Stimulated activated CD4-positive, alpha-beta T cell treated with anti-CD3 and anti-CD28 coated beads, TNF-alpha, amount 100 ng/mL, for 48 hours (primary cell): ENCODE data around the gene SLC16A5.
"Not testable (repeated sequence)": the region's sequence is repeated elsewhere in the genome, so short reads cannot be mapped to it uniquely, and the experiment has no call there.

ENCODE experiments used
- DNase-seq, 3 donors: peaks; one replicate each; pipeline ENCODE4 v3.0.0-alpha.2; 2020; ENCODE audit warnings: low read depth in 3 of 3

Gene SLC16A5

DNA sequence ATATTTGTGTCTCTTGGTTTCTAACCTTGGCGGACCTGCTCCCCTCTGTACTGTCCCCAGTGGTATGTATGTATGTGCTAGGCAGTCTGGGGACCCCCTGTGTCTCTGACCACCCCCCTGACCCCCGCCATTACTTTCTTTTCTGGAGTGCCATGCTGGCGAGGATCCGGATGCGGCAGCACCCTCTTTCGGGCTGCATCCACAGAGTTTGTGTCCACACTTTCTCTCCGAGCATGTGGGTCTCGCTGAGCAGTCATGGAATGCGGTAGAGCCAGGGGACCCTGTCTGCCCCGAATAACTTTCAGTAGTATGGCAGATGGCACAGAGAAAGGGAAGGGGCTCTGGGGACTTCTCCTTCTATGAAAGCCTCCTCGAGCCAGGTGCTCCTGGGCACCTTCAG is 23.7 kb upstream of the SLC16A5 start:
- DNase-seq, result no peak

DNA sequence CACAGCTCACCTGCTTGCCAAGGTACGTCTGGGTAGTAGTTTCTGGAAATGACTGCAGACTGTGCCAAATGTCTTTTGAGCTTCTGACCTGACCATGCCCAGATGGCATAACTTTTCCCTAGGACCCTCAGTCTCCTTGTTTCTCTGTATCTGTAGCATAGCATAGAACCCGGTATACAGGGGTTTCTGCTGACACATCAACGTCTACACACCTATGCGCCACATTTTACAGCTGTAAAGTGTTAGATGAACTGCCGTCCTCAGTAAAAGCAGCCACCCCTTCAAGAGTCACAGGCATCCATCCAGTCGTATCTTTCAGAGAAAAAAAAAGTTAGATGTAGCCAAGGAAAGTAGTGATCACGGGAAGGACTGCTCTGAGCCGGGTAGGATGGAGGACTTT is 23.3 kb upstream of the SLC16A5 start:
- DNase-seq, result no peak

DNA sequence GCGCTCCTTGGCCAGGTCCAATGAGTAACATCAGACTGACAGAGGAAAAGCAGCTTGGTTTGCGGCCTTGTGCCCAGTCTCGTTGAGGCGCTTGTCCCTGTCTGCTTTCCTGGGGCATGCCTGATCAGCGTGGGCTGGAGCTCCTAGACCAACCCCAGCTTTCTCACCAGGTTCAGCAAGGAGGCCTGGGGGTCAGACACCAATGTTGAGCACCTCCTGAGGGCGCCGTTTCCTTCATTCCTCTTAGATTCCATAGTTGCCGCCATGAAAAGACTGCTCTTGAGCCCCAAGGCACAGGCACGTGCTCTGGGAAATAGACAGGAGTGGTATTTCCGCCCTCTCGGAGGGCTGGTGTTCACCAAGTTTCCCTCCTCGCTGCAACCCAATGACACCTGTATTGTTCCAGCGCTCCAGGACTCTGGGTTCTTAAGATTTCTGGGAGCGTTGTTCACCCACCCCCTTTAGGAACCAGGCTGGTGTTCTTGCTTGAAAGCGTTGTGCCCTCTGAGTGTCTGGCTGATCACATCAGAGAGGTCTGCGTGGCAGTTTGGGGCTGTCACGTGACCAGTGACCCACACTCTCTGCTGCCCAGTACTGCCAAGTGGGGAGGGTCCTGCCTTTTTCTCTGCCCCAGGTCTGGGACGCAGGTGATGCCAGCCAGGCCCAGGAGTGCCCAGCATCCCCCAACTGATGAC is 22.7 kb upstream of the SLC16A5 start:
- DNase-seq, result no peak

DNA sequence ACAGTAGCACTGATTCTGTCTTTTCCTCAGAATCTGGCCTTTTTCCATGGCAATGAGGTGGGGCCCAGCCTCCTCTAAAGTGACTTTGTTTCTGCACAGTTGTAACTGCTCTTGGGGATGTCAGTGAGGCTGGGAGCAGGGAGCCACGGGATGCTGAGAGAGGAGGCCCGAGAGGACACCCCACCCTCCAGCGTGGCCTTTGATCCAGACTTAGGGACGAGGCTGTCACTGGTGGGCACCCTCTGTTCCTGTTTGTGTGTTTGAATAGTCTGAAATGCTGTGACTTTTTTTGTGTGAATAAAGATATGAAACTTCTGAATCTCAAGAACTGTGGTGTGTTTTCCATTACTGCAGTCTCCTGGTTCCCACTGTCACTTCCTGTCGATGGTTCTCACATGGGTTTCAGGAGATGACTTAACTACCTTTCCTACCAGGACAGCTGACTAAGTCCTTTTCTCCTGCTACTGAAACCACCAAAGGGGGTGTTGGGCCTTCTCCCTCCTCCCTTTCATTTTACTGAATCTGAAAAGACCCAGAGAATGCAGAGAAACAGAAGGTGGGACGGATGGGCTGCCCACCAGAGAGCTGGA is 22.1 kb upstream of the SLC16A5 start:
- DNase-seq, result no peak

DNA sequence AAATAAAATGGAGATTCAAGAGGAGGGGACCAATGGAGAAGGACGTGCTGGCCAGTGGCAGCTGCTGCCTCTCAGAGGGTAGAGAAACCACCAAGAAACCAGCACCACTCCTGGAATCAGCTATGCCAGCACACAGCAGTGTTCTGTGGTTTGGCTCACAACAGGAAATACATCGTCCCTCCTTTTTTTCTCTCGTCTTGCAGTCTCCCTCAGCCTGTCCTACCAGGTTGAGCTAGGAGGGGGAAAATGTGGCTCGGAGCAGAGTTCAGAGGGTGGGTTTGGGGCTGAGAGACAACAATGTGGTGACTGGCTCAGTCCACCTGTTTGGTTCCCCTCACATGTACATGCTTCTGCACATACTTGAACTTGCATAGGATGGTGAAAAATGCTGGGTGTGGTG is 19.9 kb upstream of the SLC16A5 start:
- no peak for DNase-seq

DNA sequence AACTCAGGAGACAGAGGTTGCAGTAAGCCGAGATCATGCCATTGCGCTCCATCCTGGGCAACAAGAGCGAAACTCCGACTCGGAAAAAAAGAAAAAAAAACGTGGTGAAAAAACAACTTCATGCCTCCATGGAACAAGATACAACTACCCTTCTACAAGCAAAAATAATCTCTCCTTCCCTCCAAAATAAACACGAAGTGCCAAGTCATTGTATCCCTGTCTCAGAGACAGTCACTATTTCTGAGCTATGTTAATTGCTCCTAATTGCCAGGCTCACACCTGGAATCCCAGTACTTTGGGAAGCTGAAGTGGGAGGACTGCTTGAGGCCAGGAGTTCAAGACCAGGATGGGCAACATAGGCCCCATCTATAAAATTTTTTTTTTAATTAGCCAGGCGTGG is 19.0 kb upstream of the SLC16A5 start:
- no peak for DNase-seq

DNA sequence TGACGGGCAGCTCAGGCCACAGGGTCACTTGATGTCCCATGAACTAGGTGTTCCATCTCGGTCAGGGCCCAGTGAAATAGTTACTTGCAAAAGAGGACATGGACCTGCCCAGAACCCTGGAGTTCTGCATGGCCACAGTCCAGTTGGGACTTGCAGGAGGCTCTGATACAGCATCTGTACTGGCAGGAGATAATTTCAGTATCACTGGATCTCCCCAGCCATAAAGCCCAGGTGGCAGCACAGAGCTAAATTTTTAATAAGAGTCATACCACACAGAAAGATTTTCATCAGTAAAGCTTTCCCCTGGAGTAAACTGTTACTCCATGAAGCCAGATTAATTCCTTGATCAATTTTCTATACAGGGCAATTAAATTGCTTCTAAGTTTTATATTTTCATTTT is 18.0 kb upstream of the SLC16A5 start:
- DNase-seq, result no peak

DNA sequence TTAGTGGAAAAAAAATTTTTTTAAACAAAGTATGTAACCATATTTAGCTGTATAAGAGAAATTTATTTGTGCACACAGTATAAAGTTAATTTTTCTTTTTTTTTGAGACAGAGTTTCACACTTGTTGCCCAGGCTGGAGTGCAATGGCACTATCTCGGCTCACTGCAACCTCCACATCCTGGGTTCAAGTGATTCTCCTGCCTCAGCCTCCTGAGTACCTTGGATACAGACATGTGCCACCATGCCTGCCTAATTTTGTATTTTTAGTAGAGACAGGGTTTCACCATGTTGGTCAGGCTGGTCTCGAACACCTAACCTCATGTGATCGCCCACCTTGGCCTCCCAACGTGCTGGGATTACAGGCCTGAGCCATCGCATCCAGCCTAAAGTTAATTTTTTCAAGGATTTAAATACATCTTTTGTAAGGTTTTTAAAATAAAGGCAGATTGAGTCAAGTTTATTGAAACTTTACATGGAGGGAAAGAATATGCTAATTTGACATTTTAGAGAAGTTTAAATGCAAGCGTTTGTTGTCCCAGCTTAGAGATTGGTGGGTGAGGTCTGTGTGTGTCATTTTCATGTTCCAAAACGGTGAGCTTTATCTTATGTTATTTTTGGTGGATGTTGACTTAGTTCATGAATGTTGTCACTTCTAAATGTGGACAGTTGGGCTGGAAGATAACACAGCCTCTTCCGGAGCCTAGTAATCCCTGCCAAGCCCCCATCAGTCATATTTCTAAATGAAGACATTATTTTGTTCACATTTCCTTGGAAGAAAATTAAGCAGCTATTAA is 16.1 kb upstream of the SLC16A5 start:
- DNase-seq, result not testable (repeated sequence)

DNA sequence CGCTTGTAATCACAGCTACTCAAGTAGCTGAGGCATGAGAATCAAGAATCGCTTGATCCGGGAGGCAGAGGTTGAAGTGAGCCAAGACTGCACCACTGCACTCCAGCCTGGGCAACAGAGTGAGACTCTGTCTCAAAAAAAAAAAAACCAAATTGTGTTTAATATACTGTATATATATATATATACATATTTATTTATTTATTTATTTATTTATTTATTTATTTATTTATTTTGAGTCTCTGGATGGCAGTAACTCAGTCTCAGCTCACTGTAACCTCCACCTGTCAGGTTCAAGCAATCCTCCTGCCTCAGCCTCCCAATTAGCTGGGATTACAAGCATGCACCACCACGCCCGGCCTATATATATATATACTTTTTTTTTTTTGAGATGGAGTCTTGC is 14.8 kb upstream of the SLC16A5 start:
- not testable (repeated sequence) for DNase-seq

DNA sequence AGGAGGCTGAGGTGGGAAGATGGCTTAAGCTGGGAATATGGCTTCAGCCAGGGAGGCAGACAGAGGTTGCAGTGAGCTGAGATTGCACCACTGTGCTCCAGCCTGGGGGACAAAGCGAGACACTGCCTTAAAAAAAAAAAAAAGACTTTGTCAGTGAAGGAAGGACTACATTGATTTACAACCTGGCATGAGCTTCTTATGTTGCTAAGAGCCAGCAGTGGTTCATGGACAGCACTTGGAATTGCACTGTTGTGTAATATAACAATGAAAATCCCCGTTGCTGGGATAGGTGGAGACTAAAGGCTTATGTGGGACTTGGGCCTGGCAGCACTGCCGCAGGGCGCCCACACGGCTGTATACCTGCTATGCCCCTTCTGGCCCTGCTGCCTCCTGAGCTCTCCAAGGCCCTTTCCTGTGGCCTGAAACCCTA is 14.1 kb upstream of the SLC16A5 start:
- DNase-seq, result no peak

DNA sequence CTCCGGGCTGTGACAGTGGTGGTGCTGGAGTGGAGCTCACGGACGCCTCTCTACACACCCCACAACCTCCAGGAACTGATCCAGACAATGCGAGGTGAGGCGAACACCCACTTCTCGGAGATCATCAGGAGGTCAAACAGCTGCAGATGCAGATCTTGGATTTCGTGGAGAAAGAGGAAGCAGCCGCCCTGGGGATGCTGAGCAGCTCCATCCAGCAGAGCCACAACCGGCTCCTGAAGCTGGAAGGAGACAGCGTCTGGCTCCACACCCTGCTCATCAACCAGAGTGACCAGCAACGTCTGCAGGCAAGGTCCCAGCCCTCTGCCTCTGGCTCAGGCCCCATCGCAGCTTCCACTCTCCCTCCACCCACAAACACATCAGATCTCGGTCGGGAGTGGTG is 13.2 kb upstream of the SLC16A5 start:
- DNase-seq, result no peak

DNA sequence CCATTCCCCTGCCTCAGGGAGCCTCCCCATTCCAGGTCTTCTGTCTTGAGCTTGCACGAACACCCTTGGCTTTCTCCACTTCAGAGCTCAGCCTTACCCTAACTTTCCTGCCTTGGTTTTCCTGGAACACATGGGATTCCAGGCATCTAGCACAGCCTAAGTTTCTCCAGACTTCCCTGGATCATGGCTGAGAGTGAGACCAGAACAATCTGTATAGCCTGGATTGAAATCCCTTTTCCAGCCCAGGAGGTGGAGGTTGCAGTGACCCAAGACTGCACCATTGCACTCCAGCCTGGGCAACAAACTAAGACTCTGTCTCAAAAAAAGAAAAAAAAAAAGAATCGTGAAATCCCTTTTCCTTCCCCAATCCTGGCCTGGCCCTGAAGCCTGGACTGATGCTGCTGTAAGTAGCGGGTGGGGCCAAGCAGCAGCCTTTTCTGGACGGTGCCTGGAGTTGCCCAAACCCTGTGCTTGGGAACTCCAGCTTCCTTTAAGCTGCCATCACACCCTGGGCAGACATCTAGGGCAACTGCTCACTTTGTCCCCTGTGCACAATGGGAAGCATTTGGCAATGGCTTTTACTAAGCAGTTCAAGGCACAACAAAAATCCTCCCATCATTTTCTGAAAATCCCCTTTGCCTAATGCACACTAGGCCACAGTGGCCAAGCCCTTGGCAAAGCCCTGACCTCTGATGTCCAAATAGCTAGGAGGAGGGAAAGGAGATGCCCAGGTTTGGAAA is 12.0 kb upstream of the SLC16A5 start:
- no peak for DNase-seq

DNA sequence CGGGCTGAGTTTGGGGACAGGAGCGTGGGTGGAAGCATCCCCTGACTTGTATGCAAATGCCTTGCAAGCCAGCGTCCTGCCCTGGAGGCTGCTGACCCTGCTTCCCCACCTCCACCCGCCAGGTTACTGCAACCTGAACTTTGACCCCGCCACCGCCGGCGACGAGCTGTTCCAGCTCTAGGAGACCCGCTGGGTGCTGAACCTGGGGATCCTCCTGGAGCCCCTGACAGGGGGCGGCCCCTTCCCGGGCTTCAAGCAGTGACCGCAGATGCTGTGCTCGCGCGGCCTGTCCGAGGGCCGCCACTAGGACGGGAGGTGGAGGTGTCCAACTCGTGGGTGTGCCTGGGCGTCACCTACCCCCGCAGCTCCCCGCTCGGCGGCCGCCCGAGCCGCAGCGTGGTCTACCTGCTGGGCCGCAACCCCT is 10.7 kb upstream of the SLC16A5 start:
- DNase-seq, result no peak

DNA sequence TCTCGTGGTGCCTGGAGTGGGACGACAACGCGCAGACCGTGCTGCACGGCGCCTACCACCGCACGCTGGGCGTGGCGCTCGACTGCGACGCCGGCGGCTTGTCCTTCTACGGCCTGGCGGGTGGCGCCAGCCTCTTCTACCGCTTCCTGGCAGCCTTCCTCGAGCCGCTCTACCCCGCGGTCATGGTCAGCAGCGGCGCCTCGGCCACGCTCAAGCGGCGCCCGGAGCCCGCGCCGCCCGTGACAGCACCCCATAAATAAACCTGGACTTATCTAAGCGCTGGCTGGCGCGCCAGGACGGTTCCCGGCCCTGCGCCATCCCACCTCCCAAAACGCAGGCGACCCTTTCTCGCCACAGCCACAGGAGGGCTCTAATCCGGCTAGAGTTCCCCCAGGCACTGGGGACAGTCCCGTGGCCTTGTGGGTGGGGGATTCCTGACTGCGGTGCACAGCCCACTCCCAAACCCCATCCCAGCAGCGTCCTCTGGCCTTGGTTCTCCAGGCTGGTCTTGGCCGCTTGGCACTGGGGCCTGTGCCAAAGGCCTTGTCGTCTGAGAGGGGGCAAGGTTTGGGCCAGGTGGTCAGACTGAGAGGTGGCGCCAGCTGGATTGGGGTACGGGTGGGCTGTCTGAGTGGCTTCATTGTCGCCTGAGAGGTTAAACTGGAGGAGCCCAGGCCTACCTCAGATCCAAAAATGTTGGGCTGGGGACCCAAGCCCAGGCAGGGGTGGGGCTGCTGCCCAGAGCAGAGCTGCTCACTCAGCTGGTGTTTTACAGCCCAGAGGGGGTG is 10.1 kb upstream of the SLC16A5 start:
- peak in 1 of 3 donors; percentile 48 for DNase-seq

DNA sequence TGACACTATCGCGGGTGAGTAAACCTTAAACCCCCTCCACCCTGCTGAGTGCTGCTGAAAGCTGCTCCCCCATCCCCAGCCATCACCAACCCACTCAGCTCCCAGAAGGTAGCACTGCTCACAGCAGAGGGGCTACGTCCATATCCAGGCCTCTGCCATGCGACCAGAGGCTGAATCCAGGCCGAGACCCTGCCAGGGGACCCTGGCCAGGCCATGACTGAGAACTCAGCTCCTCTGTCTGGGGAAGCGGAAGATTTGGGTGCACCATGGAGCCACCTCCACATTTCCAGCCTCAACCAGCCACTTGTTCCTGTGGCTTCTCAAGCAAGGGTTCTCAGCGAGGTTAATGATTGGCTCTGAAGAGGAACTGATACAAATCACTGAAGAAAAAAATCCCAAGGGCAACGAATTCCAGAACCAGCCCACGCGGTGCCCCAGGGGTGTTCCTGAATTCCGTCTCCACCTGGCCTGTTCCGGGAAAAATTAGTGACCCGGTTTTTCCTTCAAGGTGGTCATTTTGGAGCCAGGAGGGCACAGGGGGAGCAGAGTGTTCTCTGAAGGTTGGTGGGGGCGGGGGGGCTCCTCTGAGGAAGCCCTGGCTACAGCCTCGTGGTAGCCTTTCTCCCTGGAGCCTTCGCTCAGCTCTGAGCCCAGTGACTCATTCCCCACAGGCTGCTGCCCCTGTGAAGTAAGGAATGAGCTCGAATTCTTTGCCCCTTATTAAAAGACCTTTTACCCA is 9.3 kb upstream of the SLC16A5 start:
- DNase-seq, result no peak

DNA sequence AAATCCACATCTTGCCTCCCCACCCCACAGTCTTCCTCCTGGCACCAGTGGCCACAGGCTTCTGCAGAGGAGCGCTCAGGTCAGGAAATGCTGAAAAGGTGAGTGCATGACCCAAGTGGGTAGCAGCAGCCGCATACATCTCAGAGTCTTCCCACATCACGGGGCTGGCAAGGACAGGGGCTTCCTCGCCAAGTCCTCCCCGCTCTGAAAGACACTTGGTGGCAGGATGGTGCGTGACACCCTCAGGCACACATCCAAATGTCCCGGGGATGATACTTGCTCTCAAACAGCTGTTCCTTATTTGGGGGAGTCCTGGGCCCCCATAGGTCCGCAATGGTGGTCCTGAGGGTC is 8.8 kb upstream of the SLC16A5 start:
- no peak for DNase-seq

DNA sequence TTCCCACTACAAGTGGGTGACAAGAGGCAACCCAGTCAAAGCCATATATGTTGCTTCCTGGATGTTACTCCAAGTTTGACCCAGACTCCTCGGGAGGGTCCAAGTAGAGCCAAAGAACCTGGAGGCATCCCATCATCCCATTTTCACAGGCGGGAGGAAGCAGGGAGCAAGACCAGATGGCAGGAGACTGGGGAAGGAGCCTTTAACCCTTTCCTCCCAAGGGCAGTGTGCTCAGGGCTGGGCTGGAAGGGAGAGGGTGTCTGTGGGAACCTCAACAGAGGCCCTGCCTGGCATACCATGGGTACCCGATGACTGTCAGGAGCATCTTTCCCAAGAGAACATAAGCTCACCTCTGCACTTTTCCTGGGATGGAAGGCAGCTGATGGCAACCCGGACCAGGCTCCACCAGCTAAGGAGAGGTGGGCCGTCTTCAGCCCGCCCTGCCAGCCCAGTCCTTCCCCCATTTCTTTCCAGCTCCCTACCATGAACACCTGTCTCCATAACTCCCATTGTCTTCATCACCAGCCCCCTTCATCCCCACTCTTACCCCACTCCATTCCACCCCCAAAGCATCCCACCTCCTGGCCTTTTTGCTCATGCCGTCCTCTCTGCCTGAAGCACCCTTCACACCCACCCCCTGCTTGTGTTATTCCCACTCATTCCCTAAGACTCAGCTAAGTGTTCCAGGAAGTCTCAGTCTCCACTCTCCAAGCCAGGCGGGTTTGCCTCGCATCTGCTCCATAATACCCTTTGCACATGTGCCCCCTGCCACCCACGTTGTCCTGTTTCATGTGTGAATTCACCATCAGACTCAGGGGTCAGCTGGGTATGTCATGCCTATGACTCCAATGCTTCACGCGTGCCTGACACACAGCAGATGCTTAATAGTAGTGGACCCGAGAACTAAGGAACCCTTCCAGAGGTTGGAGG is 5.9 kb upstream of the SLC16A5 start:
- DNase-seq, result no peak

DNA sequence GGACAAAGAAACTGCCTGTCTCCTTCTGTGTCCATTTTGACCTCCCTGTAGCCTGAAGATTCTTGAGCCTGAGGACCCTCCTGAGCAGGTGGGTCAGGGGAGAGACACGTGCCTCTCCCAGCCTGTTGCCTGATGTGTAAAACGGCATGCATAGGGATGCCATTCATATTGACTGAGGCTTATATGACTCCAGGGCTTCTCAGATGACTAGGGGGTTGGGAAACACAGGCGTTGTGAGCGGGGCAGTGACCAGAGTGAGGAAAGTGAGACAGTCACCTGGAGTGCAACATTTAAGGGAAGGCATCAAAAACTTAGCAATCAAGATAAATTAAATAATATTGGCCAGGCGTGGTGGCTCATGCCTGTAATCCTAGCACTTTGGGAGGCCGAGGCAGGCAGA is 5.1 kb upstream of the SLC16A5 start:
- no peak for DNase-seq

DNA sequence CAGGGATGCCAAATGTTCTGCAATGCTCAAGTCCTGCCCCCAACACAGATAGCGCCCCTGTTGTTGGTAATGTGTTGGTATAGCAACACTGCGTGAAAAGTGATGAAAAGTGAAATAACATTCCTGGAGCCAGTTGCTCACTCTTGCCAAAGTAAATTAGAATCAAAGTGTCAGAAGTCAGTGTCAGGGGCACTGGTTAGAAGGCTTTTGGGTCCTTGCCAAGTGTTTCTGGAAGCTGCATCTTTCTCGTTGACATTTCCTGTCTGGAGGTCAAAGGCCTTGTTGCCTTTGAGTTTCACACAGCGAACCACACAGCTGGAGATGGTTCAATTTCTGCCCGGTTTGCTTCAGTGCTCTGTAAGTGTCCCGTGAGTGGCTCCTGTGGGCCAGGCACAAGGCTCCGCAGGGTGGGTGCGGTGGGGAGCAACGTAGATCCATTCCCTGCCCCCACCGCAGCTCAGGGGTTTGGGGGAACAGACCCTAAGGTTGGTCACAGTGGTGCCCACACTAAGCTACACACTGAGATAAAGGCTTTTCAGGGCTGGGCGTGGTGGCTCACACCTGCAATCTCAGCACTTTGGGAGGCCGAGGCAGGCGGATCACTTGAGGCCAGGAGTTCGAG is 3.6 kb upstream of the SLC16A5 start:
- no peak for DNase-seq
